Nucleus accumbens (tissue), 56 donors: Measurements from ENCODE around the gene STMN3.
A peak's percentile ranks its signal among the peaks of the same experiment; 100 is the strongest.
"Not testable (repeated sequence)": the region's sequence is repeated elsewhere in the genome, so short reads cannot be mapped to it uniquely, and the experiment has no call there.

Source experiments
- DNase-seq, 56 donors: peaks; one replicate each; lab custom pipeline; 2025; lab: John Stamatoyannopoulos, UW

Gene STMN3

DNA sequence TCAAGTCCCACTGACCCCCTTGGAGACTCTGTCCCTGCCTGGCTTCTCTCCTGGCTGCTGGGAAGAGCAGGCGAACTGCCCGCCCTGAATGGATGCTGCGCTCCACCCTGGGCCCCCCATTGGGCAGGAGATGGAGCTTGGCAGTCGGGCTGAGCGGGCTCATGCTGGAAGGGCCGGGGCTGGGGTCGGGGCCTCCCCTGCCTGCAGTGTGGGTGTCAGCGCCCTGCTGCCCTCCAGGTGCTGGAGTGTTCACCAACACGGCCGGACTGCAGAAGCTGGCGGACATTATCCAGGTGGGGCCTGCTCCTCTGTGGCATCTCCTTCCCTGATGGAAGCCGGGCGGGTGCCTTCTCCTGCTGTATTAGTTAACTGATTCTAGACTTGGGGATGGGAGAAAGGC is 27.2 kb upstream of the STMN3 start:
- no peak for DNase-seq

GRCh38 chr20:63679799-63680305 is 26.6 kb upstream of the STMN3 start:
- no peak for DNase-seq

- no peak for DNase-seq
Measured at GRCh38 chr20:63678667-63679465, 25.6 kb upstream of the STMN3 start.

GRCh38 chr20:63678071-63678470 is 24.8 kb upstream of the STMN3 start:
- DNase-seq: peak in 7 of 56 donors; percentile 8 to 55 (median 29)

- DNase-seq: peak in 1 of 56 donors; percentile 23
Measured at GRCh38 chr20:63675681-63676368, 22.6 kb upstream of the STMN3 start.

GRCh38 chr20:63673951-63674350 is 20.7 kb upstream of the STMN3 start:
- no peak for DNase-seq

GRCh38 chr20:63672666-63673065 is 19.4 kb upstream of the STMN3 start:
- DNase-seq: no peak

GRCh38 chr20:63671695-63672094 is 18.5 kb upstream of the STMN3 start:
- DNase-seq: not testable (repeated sequence)

- DNase-seq: no peak
Measured at GRCh38 chr20:63668351-63668750, 15.1 kb upstream of the STMN3 start.

DNA sequence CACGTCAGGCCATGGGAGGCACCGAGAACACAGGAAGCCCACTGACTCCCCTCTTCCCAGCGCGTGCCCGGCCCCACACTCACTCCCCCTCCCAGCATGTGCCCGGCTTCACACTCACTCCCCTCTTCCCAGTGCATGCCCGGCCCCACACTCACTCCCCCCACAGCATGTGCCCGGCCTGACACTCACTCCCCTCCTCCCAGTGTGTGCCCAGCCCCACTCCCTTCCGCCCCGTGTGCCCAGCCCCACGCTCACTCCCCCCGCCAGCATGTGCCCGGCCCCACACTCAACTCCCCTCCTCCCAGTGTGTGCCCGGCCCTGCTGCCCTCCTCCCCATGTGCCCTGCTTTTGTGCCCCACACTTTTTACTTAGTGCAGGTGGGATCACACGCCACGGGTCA is 14.6 kb upstream of the STMN3 start:
- DNase-seq: no peak

DNA sequence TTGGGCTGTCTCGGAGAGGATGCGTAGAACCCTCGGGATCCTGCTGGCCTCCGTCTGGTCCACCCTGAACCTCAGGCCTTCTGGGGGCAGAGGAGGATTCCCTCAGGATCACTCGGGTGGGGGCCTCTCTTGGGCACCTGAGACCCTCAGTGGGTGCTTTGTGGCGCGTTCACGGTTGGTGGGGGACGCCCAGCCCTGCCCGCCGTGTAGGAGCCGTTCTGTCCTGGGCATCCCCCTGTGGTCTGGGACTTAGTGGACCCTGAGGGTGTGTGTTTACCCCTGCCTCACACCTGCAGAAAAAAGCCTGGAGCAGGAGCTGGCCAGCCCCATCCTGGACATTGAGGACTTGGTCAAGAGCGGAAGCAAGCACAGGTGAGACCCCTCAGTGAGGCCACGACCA is 12.5 kb upstream of the STMN3 start:
- DNase-seq: no peak

DNA sequence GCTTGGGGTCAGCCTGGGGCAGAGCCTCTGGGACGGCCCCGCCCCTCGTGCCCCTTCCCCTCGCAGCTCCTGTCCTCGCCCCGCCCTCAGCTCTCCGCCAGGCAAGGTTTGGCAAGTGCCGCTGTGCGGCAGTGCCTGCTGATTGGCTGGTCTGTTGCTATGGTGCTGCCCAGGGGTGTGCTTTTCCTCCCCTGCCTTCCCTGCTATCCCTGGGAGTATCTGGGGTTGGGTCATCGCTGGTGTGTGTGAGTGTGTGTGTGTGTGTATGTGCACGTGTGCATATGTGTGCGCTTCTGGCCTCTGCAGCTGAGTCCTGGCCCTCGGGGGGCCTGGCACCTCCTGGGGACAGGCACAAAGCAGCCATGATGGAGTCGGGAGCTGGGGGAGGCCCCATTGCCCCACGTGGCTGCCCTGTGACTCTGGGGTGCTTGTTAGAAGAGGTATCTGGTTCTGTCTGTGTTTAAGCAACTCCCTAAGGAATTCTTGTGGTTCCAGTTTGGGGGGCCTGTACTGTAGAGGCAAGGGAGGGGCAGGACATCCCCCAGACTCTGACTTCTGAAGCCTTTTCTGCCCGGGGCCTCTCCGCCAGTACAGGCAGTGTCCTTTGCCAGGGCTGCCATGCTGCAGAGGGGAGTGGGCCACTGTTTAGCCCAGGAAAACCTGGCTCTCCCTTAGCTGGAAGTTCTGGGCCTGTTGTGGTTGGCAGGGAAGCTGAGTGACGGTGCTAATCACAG is 11.8 kb upstream of the STMN3 start:
- DNase-seq: peak in 43 of 56 donors; percentile 20 to 88 (median 63)

DNA sequence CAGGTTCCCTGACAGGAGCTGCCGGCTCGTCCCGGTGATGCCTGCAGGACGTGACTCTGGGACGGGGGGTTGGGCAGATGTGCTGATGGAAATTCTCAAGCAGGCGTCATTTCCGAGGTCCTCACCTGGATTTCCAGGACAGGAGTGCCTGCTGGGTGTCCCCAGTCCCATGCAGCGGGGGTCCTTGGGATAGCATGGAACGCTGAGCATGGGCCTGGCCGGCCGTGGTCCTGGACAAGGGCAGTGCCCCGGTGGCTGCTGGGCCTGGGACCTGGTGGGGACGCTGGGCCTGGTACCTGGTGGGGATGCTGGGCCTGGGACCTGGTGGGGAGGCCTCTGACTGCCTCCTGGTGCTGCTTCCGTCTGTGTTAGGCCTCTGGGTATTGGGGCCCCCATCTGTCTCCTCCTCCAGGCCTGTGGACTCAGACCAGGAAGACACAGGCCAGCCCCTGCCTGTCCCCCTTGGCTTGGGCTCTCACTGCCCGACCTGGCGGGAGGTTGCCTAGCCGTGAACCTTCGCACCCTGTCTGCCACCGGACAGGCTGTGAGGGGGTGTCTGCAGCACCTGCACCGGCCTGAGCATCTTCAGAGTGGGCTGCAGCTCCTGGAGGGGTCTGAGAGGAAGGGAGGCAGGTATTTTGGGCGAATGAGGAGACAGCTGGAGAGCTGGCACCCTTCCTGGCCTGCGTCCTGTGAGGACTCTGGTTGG is 11.1 kb upstream of the STMN3 start:
- no peak for DNase-seq

DNA sequence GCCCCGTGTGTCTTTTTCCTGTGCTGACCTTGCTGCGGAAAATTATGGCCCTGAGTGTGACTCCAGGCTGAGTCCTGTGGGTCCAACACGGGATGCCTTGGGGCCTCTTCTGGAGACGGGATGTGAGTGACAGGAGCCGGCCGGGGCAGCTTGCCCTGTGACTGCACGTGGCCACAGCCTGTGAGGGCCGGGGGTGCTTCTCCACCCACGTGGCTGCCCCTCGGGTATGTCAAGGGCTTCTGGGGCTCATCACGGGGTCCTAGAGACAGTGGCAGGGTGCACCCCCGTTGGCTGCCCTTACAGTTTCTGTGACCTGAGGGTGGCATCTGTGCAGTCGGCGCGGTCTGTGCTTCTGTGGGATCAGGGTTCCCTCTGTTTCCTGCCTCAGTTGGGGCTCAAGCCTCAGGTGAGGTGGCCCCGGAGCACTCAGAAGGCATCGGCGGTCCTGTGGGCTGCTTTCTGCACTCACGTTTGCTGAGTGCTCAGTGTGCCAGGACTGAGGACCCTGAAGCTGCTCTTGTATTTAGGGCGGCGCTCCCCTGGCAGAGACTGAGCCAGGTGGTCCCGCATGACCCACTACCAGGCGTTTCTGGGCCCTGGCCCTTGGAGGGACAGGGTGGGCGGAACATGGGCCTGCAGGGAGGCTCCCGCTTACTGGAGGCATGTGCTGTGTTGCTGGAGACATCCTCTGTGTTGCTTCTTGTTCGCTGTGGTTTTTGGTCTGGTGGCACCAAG is 10.3 kb upstream of the STMN3 start:
- DNase-seq: no peak

DNA sequence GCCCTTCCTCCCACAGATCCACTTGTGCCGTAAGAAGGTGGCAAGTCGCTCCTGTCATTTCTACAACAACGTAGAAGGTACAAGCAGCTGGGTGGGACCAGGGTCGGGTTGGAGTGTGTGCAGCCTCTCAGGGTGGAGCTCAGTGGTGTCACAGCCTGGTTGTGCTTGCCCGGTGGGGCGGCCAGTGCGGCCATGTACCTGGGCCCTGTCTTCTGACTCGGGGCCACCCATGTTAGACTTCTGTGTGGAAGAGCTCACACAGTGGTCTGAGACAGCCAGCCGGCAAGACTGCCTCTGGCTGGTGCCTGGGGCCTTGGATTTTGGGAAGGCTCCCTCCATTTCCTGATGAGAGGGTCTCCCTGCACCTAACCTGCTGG is 9.6 kb upstream of the STMN3 start:
- no peak for DNase-seq

- DNase-seq: no peak
Measured at GRCh38 chr20:63661959-63662812, 9.0 kb upstream of the STMN3 start.

DNA sequence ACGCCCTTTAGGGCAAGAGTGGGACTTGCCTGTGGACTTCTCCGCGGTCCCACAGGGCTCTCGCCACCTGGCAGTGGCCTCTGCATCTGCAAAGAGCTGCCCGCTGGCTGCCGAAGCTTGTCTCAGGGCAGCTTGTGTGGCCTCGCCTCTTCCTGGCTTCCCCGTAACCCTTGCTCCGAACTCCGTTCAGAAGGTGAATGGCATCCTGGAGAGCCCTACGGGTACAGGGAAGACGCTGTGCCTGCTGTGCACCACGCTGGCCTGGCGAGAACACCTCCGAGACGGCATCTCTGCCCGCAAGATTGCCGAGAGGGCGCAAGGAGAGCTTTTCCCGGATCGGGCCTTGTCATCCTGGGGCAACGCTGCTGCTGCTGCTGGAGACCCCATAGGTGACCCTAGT is 7.9 kb upstream of the STMN3 start:
- DNase-seq: no peak

DNA sequence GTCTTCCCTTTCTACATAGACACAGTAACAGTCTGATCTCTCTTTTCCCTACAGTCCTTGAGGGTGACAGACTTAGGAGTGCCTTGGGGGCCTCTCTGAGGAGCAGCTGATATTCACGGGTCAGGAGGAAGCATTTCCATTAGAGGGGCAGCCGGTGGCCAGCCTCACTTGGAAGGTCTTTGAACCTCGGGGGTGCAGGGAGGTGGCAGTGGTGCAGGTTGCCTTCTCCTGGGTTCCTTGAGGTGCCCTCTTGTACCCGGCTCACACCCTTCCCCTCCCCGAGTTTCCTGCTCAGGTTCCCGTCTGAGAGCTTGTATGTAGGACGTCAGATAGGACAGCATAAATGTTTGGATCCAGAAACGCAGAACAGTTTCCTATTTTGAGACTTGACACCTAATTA is 7.4 kb upstream of the STMN3 start:
- no peak for DNase-seq

DNA sequence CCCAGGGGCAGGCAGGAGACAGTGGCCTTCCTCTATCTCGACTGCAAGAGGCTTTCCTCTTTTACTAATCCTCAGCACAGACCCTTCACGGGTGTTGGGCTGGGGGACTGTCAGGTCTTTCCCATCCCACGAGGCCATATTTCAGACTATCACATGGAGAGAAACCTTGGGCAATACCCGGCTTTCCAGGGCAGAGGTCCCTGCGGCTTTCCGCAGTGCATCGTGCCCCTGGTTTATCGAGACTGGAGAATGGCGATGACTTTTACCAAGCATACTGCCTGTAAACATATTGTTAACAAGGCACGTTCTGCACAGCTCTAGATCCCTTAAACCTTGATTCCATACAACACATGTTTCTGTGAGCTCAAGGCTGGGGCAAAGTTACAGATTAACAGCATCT is 7.0 kb upstream of the STMN3 start:
- not testable (repeated sequence) for DNase-seq
